Activated gamma-delta T cell treated with Interleukin-2 at 50 U/mL for 16 hours (primary cell): ENCODE measurements around the gene ITSN1.
"Not testable (repeated sequence)": the region's sequence is repeated elsewhere in the genome, so short reads cannot be mapped to it uniquely, and the experiment has no call there.

Source experiments
- DNase-seq: peaks from one replicate; pipeline ENCODE4 v3.0.0-alpha.2; 2020

ITSN1 gene

GRCh38 chr21:33901412-33902288 is 259.3 kb downstream of the ITSN1 start:
- no peak for DNase-seq

- no peak for DNase-seq
Measured at GRCh38 chr21:33902349-33902748, 260.0 kb downstream of the ITSN1 start.

GRCh38 chr21:33904041-33904440 is 261.7 kb downstream of the ITSN1 start:
- no peak for DNase-seq

GRCh38 chr21:33908760-33909159 is 266.5 kb downstream of the ITSN1 start:
- no peak for DNase-seq

- no peak for DNase-seq
Measured at GRCh38 chr21:33909756-33910155, 267.5 kb downstream of the ITSN1 start.

GRCh38 chr21:33914188-33914587 is 271.9 kb downstream of the ITSN1 start:
- no peak for DNase-seq

GRCh38 chr21:33915368-33916199 is 273.3 kb downstream of the ITSN1 start, which contains the start of gene ATP5PO:
Gene ATP5PO, minus strand, starts transcription at chr21:33915804. Its CDS starts 41 bp downstream, at chr21:33915763.
- DNase-seq = peak; percentile 96

GRCh38 chr21:33916200-33916567 is 273.9 kb downstream of the ITSN1 start:
- no peak for DNase-seq

GRCh38 chr21:33917421-33917820 is 275.1 kb downstream of the ITSN1 start:
- no peak for DNase-seq

GRCh38 chr21:33924079-33924765 is 281.9 kb downstream of the ITSN1 start:
- peak; percentile 96 for DNase-seq

GRCh38 chr21:33924766-33925100 is 282.4 kb downstream of the ITSN1 start:
- DNase-seq = no peak

GRCh38 chr21:33926248-33926647 is 283.9 kb downstream of the ITSN1 start:
- not testable (repeated sequence) for DNase-seq

GRCh38 chr21:33931052-33931798 is 288.9 kb downstream of the ITSN1 start:
- DNase-seq = peak; percentile 73

- DNase-seq = no peak
Measured at GRCh38 chr21:33931799-33932390, 289.6 kb downstream of the ITSN1 start.

GRCh38 chr21:33932731-33933130 is 290.4 kb downstream of the ITSN1 start:
- DNase-seq = no peak

- peak; percentile 76 for DNase-seq
Measured at GRCh38 chr21:33936301-33937038, 294.2 kb downstream of the ITSN1 start.

- no peak for DNase-seq
Measured at GRCh38 chr21:33937146-33937545, 294.8 kb downstream of the ITSN1 start.

GRCh38 chr21:33937931-33938339 is 295.6 kb downstream of the ITSN1 start:
- peak; percentile 27 for DNase-seq

- no peak for DNase-seq
Measured at GRCh38 chr21:33938381-33938780, 296.1 kb downstream of the ITSN1 start.

GRCh38 chr21:33939226-33939625 is 296.9 kb downstream of the ITSN1 start:
- DNase-seq = no peak

- DNase-seq = no peak
Measured at GRCh38 chr21:33940164-33940880, 298.0 kb downstream of the ITSN1 start.
